ENCODE data around the gene OLFM1.

GRCh38 chr9:135119496-135120064 lies 32.1 kb downstream of the OLFM1 start:
- no peak for TF ChIP-seq CTCF (IDR thresholded peaks at IDR 0.05; ENCODE audit: borderline replicate concordance, extremely low read depth, low read length, poor library complexity, severe bottlenecking)
- TF ChIP-seq EZH2 (IDR thresholded peaks at IDR 0.05; ENCODE audit: borderline replicate concordance, low read depth, low read length, severe bottlenecking) = no peak

Measured in DND-41 (cell line).